IMR-90 (cell line): Measurements from ENCODE around the gene ZNF506. TPM values are rescaled to one million over a fixed set of nuclear protein-coding genes. Genes with fewer than 3 reads are reported as not detected.

Source experiments
- ATAC-seq: fragments of 200-7000 bp; cut with Tn5 transposase; 2 replicates; pipeline ENCODE4 v1.9.1; 2020; ENCODE audit warnings: low read depth, mild to moderate bottlenecking, moderate library complexity
- BruUV-seq: library from RNA; stranded (reverse); fragments of 400-500 nt; replicated peaks from 2 replicates; lab custom pipeline; 2021; lab: Mats Ljungman, UMichigan
- CTCF ChIA-PET: fragments of 300-600 bp; formaldehyde crosslinking; extraction: SDS; loops from one replicate; lab custom pipeline; 2021; ENCODE audit warnings: antibody characterized with exemption; lab: Yijun Ruan, JAX
- POLR2A ChIA-PET: fragments of 300-600 bp; sonication (Branson Sonifier 250); formaldehyde crosslinking; loops from one replicate; lab custom pipeline; 2022; ENCODE audit warnings: antibody characterized with exemption; ENCODE audit not compliant: unreplicated experiment; lab: Charles Lee
- DNase-seq: peaks from one replicate; pipeline ENCODE4 v3.0.0; 2013
- H2AFZ ChIP-seq: replicated peaks from 2 replicates; pipeline ENCODE3; 2013; ENCODE audit warnings: low read length, mild to moderate bottlenecking; ENCODE audit not compliant: poor library complexity
- H2AK5ac ChIP-seq: 2 replicates; pipeline ENCODE4 v1.6.1; 2013; ENCODE audit warnings: low read depth, low read length, inconsistent platforms
- H2AK9ac ChIP-seq: replicated peaks from 2 replicates; pipeline ENCODE3; 2013; ENCODE audit warnings: mild to moderate bottlenecking, low read depth, low read length, moderate library complexity; ENCODE audit not compliant: poor library complexity
- H2BK120ac ChIP-seq: 2 replicates; pipeline ENCODE4 v1.6.1; 2013; ENCODE audit warnings: low read depth, low read length, inconsistent platforms
- H2BK15ac ChIP-seq: 3 replicates; pipeline ENCODE4 v1.6.1; 2013; ENCODE audit warnings: low read depth, low read length, inconsistent platforms
- H2BK20ac ChIP-seq: 2 replicates; pipeline ENCODE4 v1.6.1; 2013; ENCODE audit warnings: low read depth, mild to moderate bottlenecking, inconsistent platforms, low read length, moderate library complexity
- H2BK5ac ChIP-seq: 2 replicates; pipeline ENCODE4 v1.6.1; 2013; ENCODE audit warnings: mild to moderate bottlenecking, low read depth, low read length, inconsistent platforms; ENCODE audit not compliant: poor library complexity, severe bottlenecking
- H3K14ac ChIP-seq: replicated peaks from 2 replicates; pipeline ENCODE4 v1.6.1; 2013; ENCODE audit warnings: low read depth, low read length, inconsistent platforms
- H3K18ac ChIP-seq: 2 replicates; pipeline ENCODE4 v1.6.1; 2013; ENCODE audit warnings: low read depth, low read length, control low read depth
- H3K23ac ChIP-seq: 2 replicates; pipeline ENCODE4 v1.6.1; 2013; ENCODE audit warnings: low read depth, low read length, inconsistent platforms
- H3K27ac ChIP-seq: 2 replicates; pipeline ENCODE4 v1.5.1; 2013; ENCODE audit warnings: mild to moderate bottlenecking, control low read depth, low read length; ENCODE audit not compliant: insufficient read depth
- H3K27me3 ChIP-seq: 2 replicates; pipeline ENCODE4 v1.6.1; 2013; ENCODE audit warnings: low read length; ENCODE audit not compliant: control insufficient read depth, insufficient read depth
- H3K36me3 ChIP-seq: 2 replicates; pipeline ENCODE4 v1.6.1; 2013; ENCODE audit warnings: low read length, mixed read lengths; ENCODE audit not compliant: control insufficient read depth, insufficient read depth
- H3K4ac ChIP-seq: 2 replicates; pipeline ENCODE4 v1.6.1; 2013; ENCODE audit warnings: low read depth, low read length, inconsistent platforms
- H3K4me1 ChIP-seq: 2 replicates; pipeline ENCODE4 v1.6.1; 2013; ENCODE audit warnings: low read length, mixed read lengths; ENCODE audit not compliant: control insufficient read depth, insufficient read depth
- H3K4me2 ChIP-seq: 2 replicates; pipeline ENCODE4 v1.6.1; 2013; ENCODE audit warnings: low read depth, mild to moderate bottlenecking, control low read depth, low read length, moderate library complexity
- H3K4me3 ChIP-seq: 2 replicates; pipeline ENCODE4 v1.5.1; 2013; ENCODE audit warnings: low read depth, mild to moderate bottlenecking, control low read depth, low read length, moderate library complexity; ENCODE audit not compliant: insufficient read depth
- H3K56ac ChIP-seq: 2 replicates; pipeline ENCODE4 v1.6.1; 2013; ENCODE audit warnings: low read length, inconsistent platforms; ENCODE audit not compliant: insufficient read depth; ENCODE audit errors: extremely low read depth
- H3K79me1 ChIP-seq, 2 experiments: 2 replicates each; pipeline ENCODE4 v1.6.1; 2013; ENCODE audit warnings: low read length in 2 of 2, inconsistent platforms in 1 of 2, low read depth in 1 of 2
- H3K9ac ChIP-seq: 2 replicates; pipeline ENCODE4 v1.6.1; 2013; ENCODE audit warnings: low read depth, low read length, control low read depth
- H3K9me1 ChIP-seq: 2 replicates; pipeline ENCODE4 v1.6.1; 2013; ENCODE audit warnings: low read length, inconsistent platforms; ENCODE audit not compliant: insufficient read depth
- H3K9me3 ChIP-seq: 2 replicates; pipeline ENCODE4 v1.6.1; 2013; ENCODE audit warnings: low read length; ENCODE audit not compliant: control insufficient read depth, insufficient read depth
- H4K20me1 ChIP-seq: 2 replicates; pipeline ENCODE4 v1.6.1; 2013; ENCODE audit warnings: low read length, inconsistent platforms; ENCODE audit not compliant: insufficient read depth
- H4K5ac ChIP-seq: 2 replicates; pipeline ENCODE4 v1.6.1; 2013; ENCODE audit warnings: mild to moderate bottlenecking, low read depth, low read length, control low read depth
- H4K8ac ChIP-seq, 2 experiments: 2 replicates each; pipeline ENCODE4 v1.6.1; 2013; ENCODE audit warnings: low read depth in 2 of 2, low read length in 2 of 2, control low read depth in 1 of 2, inconsistent platforms in 1 of 2
- H4K91ac ChIP-seq: 2 replicates; pipeline ENCODE4 v1.6.1; 2013; ENCODE audit warnings: low read depth, low read length, inconsistent platforms; ENCODE audit not compliant: insufficient read depth
- BHLHE40 ChIP-seq: fragments of 150-350 bp; IDR thresholded peaks from 2 replicates; pipeline ENCODE4 v1.6.1; 2016; ENCODE audit warnings: mild to moderate bottlenecking, low read depth, low read length
- CEBPB ChIP-seq: IDR thresholded peaks from 2 replicates; pipeline ENCODE4 v1.6.1; 2012; ENCODE audit warnings: low read depth, low read length, improper control_type of control experiment
- CHD1 ChIP-seq: IDR thresholded peaks from 2 replicates; pipeline ENCODE4 v1.6.1; 2012; ENCODE audit warnings: low read depth, low read length, improper control_type of control experiment
- NFE2L2 ChIP-seq: fragments of 150-350 bp; IDR thresholded peaks from 2 replicates; pipeline ENCODE4 v1.6.1; 2016; ENCODE audit warnings: low read depth, mild to moderate bottlenecking, low read length
- RAD21 ChIP-seq: IDR thresholded peaks from 2 replicates; pipeline ENCODE4 v1.6.1; 2012; ENCODE audit warnings: low read length, improper control_type of control experiment
- RCOR1 ChIP-seq: IDR thresholded peaks from 2 replicates; pipeline ENCODE4 v1.6.1; 2012; ENCODE audit warnings: mild to moderate bottlenecking, low read length, improper control_type of control experiment; ENCODE audit not compliant: insufficient replicate concordance
- SMC3 ChIP-seq: fragments of 150-350 bp; IDR thresholded peaks from 2 replicates; pipeline ENCODE4 v1.6.1; 2016; ENCODE audit warnings: low read depth, mild to moderate bottlenecking, antibody characterized with exemption, low read length, moderate library complexity
- WGBS, 2 experiments: methylation state at CpG; one replicate each; pipeline versions ENCODE4 v1.1.5 to v1.1.7; 2013; ENCODE audit warnings: missing lambda C conversion rate in 2 of 2; ENCODE audit not compliant: insufficient read length in 1 of 2; ENCODE audit errors: extremely low coverage in 2 of 2; 5-methylcytosine and 5-hydroxymethylcytosine counted together
- dilution Hi-C: fragments of 300-500 bp; cut with HindIII; formaldehyde crosslinking; loops from one replicate; pipeline ENCODE4 v1.14.3; 2018; ENCODE audit warnings: low sequenced_read_pairs; ENCODE audit not compliant: unreplicated experiment
- in situ Hi-C: fragments of 300-500 bp; cut with MboI; formaldehyde crosslinking; loops from 3 replicates; pipeline ENCODE4 v1.14.3; 2019; ENCODE audit warnings: low sequenced_read_pairs, inconsistent platforms, mixed read lengths
- intact Hi-C: fragments of 100-400 bp; cut with micrococcal nuclease; formaldehyde crosslinking; loops from 2 replicates; pipeline ENCODE4 v1.10.0; 2022
- polyA plus RNA-seq, 3 experiments: library from polyadenylated mRNA; depleted of rRNA; stranded (reverse); fragments of >200 nt; gene quantifications; 2 replicates each; pipeline ENCODE4 v1.2.3, GENCODE V29; 2012; ENCODE audit warnings: low replicate concordance in 1 of 3
- total RNA-seq: library from RNA; depleted of rRNA; stranded (reverse); fragments of >200 nt; gene quantifications from 2 replicates; pipeline ENCODE4 v1.2.3, GENCODE V29; 2012
- TF ChIP-seq, protein P1 (sequence below): conservative IDR thresholded peaks from 2 replicates; pipeline ENCODE4 v1.5.1; 2012; ENCODE audit warnings: mild to moderate bottlenecking, low read depth, low read length, improper control_type of control experiment
- TF ChIP-seq, protein P2 (sequence below): fragments of 150-350 bp; IDR thresholded peaks from 2 replicates; pipeline ENCODE4 v1.6.1; 2016; ENCODE audit warnings: low read depth, mild to moderate bottlenecking, low read length, moderate library complexity, borderline replicate concordance

Gene ZNF506
- total and polyA plus RNA-seq, 2 of the 4 experiments (the other 2 are of a cell fraction): 2.4 to 6.1 TPM

GRCh38 chr19:19865750-19866610 lies 44.4 kb upstream of the ZNF506 start, which contains the start of gene ZNF253 (continued):
- TF ChIP-seq RCOR1: no peak
- TF ChIP-seq RAD21: no peak
- no peak for TF ChIP-seq SMC3

DNA sequence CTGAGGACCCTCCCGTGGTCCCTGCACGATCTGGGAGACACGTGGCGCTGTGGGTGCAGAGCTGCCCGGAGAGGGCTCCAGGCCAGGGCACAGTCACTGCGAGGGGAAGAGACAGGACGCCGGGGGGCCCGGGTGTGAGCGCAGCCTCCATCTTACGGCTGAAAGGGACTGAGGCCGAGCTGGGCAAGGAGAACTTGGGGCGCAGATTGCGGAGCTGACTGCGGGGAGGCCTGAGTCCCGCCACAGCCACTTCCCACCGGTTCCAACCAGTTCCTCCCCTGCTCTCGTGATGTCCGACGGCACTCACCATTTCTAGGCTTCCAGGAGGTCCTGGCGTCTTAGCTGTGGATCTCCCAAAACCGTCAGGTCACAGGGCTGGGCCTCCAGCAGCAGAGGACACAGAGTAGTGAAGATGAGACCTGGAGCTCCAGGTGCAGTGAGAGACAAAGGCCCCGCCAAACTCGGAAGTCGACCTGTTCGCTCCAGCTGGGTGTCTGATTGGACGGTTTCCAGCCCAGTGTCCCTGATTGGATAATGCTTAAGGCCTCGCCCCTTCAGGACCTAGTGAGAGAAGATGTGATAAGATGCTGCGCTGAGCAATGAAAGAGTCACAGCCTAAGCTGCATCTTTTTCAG lies 39.3 kb upstream of the ZNF506 start:
- no peak overlapping the region for H3K9ac ChIP-seq
- no peak overlapping the region for H2BK20ac ChIP-seq
- no peak overlapping the region for H3K23ac ChIP-seq
- H3K56ac ChIP-seq: no peak overlapping the region
- no peak overlapping the region for H3K18ac ChIP-seq
- no peak overlapping the region for H3K4me2 ChIP-seq
- dilution Hi-C loops (no loop called here), in situ Hi-C loops (no loop called here), intact Hi-C loops (no loop called here)
- no peak overlapping the region for H3K4me3 ChIP-seq
- ChIA-PET POLR2A (no interaction called here), CTCF (no interaction called here)
- no peak overlapping the region for H2AK9ac ChIP-seq
- H3K36me3 ChIP-seq: no peaks in the 10 kb centered on the region
- no peak overlapping the region for H4K8ac ChIP-seq
- no peak overlapping the region for H2AK5ac ChIP-seq
- H4K5ac ChIP-seq: no peak overlapping the region
- no peaks in the 10 kb centered on the region for H3K9me1 ChIP-seq
- H3K14ac ChIP-seq: no peak overlapping the region
- peak overlapping the region; percentile 70 for H2AFZ ChIP-seq
- H2BK120ac ChIP-seq: no peak overlapping the region
- peaks cover 14% of the 10 kb centered on the region for H3K9me3 ChIP-seq
- no TSS peak for BruUV-seq
- no peak overlapping the region for H3K27ac ChIP-seq
- no peak overlapping the region for H2BK5ac ChIP-seq
- H2BK15ac ChIP-seq: no peak overlapping the region
- no peak overlapping the region for H3K4ac ChIP-seq
- no peaks in the 10 kb centered on the region for H3K27me3 ChIP-seq
- H3K79me1 ChIP-seq: no peaks in the 10 kb centered on the region
- 40% methylated on average over 1 of the region's 29 CpGs; no CpG with 5 or more reads in 1 of the 2 experiments for WGBS, 2 experiments
- H4K91ac ChIP-seq: no peak overlapping the region
- peaks cover 2% of the 10 kb centered on the region for H4K20me1 ChIP-seq
- no peak for ATAC-seq
- H3K4me1 ChIP-seq: no peaks in the 10 kb centered on the region
- DNase-seq: no peak
- TF ChIP-seq NFE2L2 (no peak), CHD1 (no peak), CEBPB (no peak), BHLHE40 (no peak), RAD21 (no peak)
- TF ChIP-seq, protein P1, sequence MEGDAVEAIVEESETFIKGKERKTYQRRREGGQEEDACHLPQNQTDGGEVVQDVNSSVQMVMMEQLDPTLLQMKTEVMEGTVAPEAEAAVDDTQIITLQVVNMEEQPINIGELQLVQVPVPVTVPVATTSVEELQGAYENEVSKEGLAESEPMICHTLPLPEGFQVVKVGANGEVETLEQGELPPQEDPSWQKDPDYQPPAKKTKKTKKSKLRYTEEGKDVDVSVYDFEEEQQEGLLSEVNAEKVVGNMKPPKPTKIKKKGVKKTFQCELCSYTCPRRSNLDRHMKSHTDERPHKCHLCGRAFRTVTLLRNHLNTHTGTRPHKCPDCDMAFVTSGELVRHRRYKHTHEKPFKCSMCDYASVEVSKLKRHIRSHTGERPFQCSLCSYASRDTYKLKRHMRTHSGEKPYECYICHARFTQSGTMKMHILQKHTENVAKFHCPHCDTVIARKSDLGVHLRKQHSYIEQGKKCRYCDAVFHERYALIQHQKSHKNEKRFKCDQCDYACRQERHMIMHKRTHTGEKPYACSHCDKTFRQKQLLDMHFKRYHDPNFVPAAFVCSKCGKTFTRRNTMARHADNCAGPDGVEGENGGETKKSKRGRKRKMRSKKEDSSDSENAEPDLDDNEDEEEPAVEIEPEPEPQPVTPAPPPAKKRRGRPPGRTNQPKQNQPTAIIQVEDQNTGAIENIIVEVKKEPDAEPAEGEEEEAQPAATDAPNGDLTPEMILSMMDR: no peak
- TF ChIP-seq, protein P2, sequence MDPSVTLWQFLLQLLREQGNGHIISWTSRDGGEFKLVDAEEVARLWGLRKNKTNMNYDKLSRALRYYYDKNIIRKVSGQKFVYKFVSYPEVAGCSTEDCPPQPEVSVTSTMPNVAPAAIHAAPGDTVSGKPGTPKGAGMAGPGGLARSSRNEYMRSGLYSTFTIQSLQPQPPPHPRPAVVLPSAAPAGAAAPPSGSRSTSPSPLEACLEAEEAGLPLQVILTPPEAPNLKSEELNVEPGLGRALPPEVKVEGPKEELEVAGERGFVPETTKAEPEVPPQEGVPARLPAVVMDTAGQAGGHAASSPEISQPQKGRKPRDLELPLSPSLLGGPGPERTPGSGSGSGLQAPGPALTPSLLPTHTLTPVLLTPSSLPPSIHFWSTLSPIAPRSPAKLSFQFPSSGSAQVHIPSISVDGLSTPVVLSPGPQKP: no peak
